Measurements from ENCODE around the gene RAD51B. TPM values are rescaled to one million over a fixed set of nuclear protein-coding genes. Genes with fewer than 3 reads are reported as not detected.

Gene RAD51B
- total RNA-seq, 1 experiment from 2014 or later = 14.2 TPM

DNA sequence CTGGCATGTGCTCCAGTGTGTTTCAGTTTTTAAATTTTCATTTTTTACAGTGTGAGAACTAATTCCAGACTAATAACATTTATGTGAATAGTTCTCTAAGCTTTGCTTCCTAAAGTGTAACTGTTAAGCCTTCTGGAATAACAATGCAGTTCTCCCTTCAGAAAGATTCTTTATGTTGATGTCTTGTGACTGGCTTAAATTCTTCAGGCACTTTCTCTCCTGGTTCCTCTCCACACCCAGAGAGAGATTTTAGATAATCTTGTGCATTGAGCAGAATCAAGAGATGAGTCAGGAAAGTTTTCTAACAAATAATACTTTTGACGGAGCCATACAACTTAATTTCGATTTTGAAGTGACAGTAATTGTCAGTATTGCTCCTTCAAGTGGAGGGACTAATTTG, 118.5 kb downstream of the RAD51B start (continued):
- no peak for TF ChIP-seq ZNF263 (CRISPR knock-in tag; IDR thresholded peaks at IDR 0.05; ENCODE audit: low read depth)

DNA sequence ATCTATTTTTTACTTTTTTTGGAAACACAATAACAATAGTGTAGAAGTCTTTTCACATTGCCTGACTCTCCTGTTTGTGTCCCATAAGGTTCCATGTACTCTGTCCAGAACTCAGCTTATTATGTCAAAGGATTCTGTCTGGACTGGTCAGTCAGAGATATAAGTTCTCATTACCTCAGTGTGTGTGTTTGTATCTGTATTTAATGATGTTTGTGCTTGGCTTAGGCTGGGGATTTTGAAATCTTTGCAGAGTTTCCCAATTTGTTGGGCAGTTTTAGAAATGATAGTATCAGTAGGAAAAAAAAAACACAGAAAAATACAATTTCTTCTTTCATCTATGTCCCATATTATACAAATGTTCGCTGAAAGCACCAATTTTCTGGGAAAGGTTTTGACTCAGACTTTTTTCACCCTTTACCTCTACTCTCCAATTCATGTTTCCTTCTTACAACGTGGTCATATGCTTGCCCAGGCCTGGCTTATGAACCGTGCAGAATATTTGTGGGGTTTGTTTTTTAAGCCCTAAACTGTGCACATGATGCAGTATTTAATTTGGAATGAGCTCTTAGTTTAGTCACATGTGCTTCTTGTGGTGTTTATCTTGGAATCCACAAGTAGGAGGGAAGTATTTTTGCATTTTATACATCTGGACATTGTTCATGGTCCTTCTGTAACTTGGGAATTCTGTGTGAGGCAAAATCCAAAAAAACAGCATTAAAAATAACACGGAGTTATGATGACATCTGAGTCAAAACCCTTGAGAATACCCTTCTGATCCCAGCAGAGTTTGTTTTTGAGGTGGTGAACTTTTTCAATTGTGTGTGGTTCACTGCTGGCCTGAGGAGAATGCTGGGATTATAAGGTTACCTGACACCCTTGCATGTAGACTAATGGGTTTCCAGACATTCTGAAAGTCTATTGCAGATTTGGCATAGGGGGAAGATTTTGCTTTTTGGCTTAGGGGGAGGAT, 121.2 kb downstream of the RAD51B start:
- POLR2A ChIA-PET = interaction anchor here (0.5 kb wide), 1 partner anchor 876 kb away, joined by 3 read pairs; no protein-coding TSS in a partner anchor
- CTCF ChIA-PET = interaction anchor here (1.5 to 1.9 kb wide), 2 partner anchors 8 to 884 kb away, joined by 3 to 6 read pairs; no protein-coding TSS in a partner anchor
- H3K27me3 Mint-ChIP-seq (ENCODE audit: low read depth) = no peaks in the 10 kb centered on the region
- H3K9me3 Mint-ChIP-seq = no peaks in the 10 kb centered on the region
- peaks cover 79% of the 10 kb centered on the region for H3K4me1 Mint-ChIP-seq
- no peak overlapping the region for H3K4me3 Mint-ChIP-seq
- no peaks in the 10 kb centered on the region for H3K36me3 Mint-ChIP-seq
- TF ChIP-seq, protein P1, sequence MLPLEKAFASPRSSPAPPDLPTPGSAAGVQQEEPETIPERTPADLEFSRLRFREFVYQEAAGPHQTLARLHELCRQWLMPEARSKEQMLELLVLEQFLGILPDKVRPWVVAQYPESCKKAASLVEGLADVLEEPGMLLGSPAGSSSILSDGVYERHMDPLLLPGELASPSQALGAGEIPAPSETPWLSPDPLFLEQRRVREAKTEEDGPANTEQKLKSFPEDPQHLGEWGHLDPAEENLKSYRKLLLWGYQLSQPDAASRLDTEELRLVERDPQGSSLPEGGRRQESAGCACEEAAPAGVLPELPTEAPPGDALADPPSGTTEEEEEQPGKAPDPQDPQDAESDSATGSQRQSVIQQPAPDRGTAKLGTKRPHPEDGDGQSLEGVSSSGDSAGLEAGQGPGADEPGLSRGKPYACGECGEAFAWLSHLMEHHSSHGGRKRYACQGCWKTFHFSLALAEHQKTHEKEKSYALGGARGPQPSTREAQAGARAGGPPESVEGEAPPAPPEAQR (CRISPR knock-in tag; IDR thresholded peaks at IDR 0.05) = no peak
- TF ChIP-seq ESRRA (CRISPR knock-in tag; IDR thresholded peaks at IDR 0.05; ENCODE audit: borderline replicate concordance) = no peak
- no peak for TF ChIP-seq MXD4 (CRISPR knock-in tag; IDR thresholded peaks at IDR 0.05; ENCODE audit: borderline replicate concordance)
- no peak for TF ChIP-seq CREB1 (CRISPR knock-in tag; IDR thresholded peaks at IDR 0.05)
- no peak for TF ChIP-seq RELA (CRISPR knock-in tag; IDR thresholded peaks at IDR 0.05; ENCODE audit: borderline replicate concordance)
- TF ChIP-seq, protein P2, sequence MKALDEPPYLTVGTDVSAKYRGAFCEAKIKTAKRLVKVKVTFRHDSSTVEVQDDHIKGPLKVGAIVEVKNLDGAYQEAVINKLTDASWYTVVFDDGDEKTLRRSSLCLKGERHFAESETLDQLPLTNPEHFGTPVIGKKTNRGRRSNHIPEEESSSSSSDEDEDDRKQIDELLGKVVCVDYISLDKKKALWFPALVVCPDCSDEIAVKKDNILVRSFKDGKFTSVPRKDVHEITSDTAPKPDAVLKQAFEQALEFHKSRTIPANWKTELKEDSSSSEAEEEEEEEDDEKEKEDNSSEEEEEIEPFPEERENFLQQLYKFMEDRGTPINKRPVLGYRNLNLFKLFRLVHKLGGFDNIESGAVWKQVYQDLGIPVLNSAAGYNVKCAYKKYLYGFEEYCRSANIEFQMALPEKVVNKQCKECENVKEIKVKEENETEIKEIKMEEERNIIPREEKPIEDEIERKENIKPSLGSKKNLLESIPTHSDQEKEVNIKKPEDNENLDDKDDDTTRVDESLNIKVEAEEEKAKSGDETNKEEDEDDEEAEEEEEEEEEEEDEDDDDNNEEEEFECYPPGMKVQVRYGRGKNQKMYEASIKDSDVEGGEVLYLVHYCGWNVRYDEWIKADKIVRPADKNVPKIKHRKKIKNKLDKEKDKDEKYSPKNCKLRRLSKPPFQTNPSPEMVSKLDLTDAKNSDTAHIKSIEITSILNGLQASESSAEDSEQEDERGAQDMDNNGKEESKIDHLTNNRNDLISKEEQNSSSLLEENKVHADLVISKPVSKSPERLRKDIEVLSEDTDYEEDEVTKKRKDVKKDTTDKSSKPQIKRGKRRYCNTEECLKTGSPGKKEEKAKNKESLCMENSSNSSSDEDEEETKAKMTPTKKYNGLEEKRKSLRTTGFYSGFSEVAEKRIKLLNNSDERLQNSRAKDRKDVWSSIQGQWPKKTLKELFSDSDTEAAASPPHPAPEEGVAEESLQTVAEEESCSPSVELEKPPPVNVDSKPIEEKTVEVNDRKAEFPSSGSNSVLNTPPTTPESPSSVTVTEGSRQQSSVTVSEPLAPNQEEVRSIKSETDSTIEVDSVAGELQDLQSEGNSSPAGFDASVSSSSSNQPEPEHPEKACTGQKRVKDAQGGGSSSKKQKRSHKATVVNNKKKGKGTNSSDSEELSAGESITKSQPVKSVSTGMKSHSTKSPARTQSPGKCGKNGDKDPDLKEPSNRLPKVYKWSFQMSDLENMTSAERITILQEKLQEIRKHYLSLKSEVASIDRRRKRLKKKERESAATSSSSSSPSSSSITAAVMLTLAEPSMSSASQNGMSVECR (CRISPR knock-in tag; IDR thresholded peaks at IDR 0.05; ENCODE audit: borderline replicate concordance) = no peak
- no peak for TF ChIP-seq GTF2I (CRISPR knock-in tag; conservative IDR thresholded peaks at IDR 0.05)
- TF ChIP-seq, protein P3, sequence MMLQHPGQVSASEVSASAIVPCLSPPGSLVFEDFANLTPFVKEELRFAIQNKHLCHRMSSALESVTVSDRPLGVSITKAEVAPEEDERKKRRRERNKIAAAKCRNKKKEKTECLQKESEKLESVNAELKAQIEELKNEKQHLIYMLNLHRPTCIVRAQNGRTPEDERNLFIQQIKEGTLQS (CRISPR knock-in tag; conservative IDR thresholded peaks at IDR 0.05) = no peak
- no peak for TF ChIP-seq SMAD3 (CRISPR knock-in tag; IDR thresholded peaks at IDR 0.05; ENCODE audit: borderline replicate concordance)
- TF ChIP-seq, protein P4, sequence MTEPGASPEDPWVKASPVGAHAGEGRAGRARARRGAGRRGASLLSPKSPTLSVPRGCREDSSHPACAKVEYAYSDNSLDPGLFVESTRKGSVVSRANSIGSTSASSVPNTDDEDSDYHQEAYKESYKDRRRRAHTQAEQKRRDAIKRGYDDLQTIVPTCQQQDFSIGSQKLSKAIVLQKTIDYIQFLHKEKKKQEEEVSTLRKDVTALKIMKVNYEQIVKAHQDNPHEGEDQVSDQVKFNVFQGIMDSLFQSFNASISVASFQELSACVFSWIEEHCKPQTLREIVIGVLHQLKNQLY (CRISPR knock-in tag; IDR thresholded peaks at IDR 0.05) = no peak
- TF ChIP-seq, protein P5, sequence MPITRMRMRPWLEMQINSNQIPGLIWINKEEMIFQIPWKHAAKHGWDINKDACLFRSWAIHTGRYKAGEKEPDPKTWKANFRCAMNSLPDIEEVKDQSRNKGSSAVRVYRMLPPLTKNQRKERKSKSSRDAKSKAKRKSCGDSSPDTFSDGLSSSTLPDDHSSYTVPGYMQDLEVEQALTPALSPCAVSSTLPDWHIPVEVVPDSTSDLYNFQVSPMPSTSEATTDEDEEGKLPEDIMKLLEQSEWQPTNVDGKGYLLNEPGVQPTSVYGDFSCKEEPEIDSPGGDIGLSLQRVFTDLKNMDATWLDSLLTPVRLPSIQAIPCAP (CRISPR knock-in tag; IDR thresholded peaks at IDR 0.05) = no peak
- no peak for TF ChIP-seq ZNF232 (CRISPR knock-in tag; IDR thresholded peaks at IDR 0.05)
- no peak for TF ChIP-seq SOX15 (CRISPR knock-in tag; IDR thresholded peaks at IDR 0.05)
- no peak for TF ChIP-seq NR2C2 (CRISPR knock-in tag; IDR thresholded peaks at IDR 0.05)
- TF ChIP-seq, protein P6, sequence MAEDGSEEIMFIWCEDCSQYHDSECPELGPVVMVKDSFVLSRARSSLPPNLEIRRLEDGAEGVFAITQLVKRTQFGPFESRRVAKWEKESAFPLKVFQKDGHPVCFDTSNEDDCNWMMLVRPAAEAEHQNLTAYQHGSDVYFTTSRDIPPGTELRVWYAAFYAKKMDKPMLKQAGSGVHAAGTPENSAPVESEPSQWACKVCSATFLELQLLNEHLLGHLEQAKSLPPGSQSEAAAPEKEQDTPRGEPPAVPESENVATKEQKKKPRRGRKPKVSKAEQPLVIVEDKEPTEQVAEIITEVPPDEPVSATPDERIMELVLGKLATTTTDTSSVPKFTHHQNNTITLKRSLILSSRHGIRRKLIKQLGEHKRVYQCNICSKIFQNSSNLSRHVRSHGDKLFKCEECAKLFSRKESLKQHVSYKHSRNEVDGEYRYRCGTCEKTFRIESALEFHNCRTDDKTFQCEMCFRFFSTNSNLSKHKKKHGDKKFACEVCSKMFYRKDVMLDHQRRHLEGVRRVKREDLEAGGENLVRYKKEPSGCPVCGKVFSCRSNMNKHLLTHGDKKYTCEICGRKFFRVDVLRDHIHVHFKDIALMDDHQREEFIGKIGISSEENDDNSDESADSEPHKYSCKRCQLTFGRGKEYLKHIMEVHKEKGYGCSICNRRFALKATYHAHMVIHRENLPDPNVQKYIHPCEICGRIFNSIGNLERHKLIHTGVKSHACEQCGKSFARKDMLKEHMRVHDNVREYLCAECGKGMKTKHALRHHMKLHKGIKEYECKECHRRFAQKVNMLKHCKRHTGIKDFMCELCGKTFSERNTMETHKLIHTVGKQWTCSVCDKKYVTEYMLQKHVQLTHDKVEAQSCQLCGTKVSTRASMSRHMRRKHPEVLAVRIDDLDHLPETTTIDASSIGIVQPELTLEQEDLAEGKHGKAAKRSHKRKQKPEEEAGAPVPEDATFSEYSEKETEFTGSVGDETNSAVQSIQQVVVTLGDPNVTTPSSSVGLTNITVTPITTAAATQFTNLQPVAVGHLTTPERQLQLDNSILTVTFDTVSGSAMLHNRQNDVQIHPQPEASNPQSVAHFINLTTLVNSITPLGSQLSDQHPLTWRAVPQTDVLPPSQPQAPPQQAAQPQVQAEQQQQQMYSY (CRISPR knock-in tag; IDR thresholded peaks at IDR 0.05) = no peak
- TF ChIP-seq GRHL2 (CRISPR knock-in tag; IDR thresholded peaks at IDR 0.05; ENCODE audit: insufficient replicate concordance, severe bottlenecking) = no peak
- no peak for TF ChIP-seq ZNF138 (CRISPR knock-in tag; conservative IDR thresholded peaks at IDR 0.05)
- TF ChIP-seq ZNF423 (CRISPR knock-in tag; IDR thresholded peaks at IDR 0.05) = no peak
- peak overlapping the region; percentile 97 for H3K27ac Mint-ChIP-seq
- DNase-seq (ENCODE audit: low spot score) (no peak), ATAC-seq (peak; percentile 33)
